22Rv1 (cell line): ENCODE measurements around the gene BCL11A.

Experiments
- CTCF ChIP-seq: fragments of 450-650 bp; IDR thresholded peaks from 2 replicates; pipeline ENCODE4 v1.5.1; 2017; ENCODE audit warnings: mild to moderate bottlenecking
- ZFX ChIP-seq: fragments of 450-650 bp; IDR thresholded peaks from 2 replicates; pipeline ENCODE4 v1.6.1; 2017; ENCODE audit warnings: antibody characterized with exemption, borderline replicate concordance

DNA sequence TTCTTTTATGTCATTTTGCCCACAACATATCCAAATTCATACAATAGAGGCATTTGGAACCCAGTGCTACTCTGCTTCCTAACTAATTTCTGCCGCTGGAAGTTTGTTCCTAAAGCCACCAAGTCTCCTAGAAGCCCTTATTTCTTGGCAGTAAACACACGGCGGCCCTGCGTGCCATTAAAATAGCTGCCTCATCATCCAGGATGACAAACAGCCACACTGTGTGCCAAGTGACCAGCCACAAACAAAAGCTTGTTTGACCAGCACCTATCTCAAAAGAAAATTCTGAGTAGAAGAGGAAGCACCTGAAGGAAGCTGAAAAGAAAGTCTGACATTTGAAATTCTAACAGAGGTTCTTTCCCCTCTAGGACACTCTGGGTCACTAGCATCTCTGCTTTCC lies 64.2 kb downstream of the BCL11A start:
- no peak for TF ChIP-seq CTCF
- TF ChIP-seq ZFX, result no peak
